Measurements from ENCODE around the gene MATK. TPM values are rescaled to one million over a fixed set of nuclear protein-coding genes. Genes with fewer than 3 reads are reported as not detected.
A peak's percentile ranks its signal among the peaks of the same experiment; 100 is the strongest.

MATK gene
- total RNA-seq, 2 experiments from 2014 or later = 39.9 to 44.0 TPM

GRCh38 chr19:3801412-3802096 is 15.4 kb upstream of the MATK start:
- Mint-ChIP-seq H3K27ac (peak overlapping the region; percentile 61), H3K27me3 (ENCODE audit: low read depth) (no peaks in the 10 kb centered on the region), H3K9me3 (ENCODE audit: insufficient read depth) (peaks cover 5% of the 10 kb centered on the region), H3K36me3 (ENCODE audit: low read depth) (peaks cover 11% of the 10 kb centered on the region), H3K4me3 (peak overlapping the region; percentile 69), H3K4me1 (ENCODE audit: low read depth) (peaks cover 59% of the 10 kb centered on the region)
- ChIA-PET POLR2A (no interaction called here), CTCF (no interaction called here)
- DNase-seq = peak; percentile 85
- ATAC-seq = peak; percentile 86

GRCh38 chr19:3800996-3801395 is 14.8 kb upstream of the MATK start:
- peaks cover 6% of the 10 kb centered on the region for H3K9me3 Mint-ChIP-seq (ENCODE audit: insufficient read depth)
- H3K27ac Mint-ChIP-seq = peak overlapping the region; percentile 61
- H3K4me1 Mint-ChIP-seq (ENCODE audit: low read depth) = peaks cover 57% of the 10 kb centered on the region
- DNase-seq (no peak), ATAC-seq (no peak)
- ChIA-PET POLR2A (no interaction called here), CTCF (no interaction called here)
- no peaks in the 10 kb centered on the region for H3K27me3 Mint-ChIP-seq (ENCODE audit: low read depth)
- H3K4me3 Mint-ChIP-seq = peak overlapping the region; percentile 69
- H3K36me3 Mint-ChIP-seq (ENCODE audit: low read depth) = peaks cover 14% of the 10 kb centered on the region

DNA sequence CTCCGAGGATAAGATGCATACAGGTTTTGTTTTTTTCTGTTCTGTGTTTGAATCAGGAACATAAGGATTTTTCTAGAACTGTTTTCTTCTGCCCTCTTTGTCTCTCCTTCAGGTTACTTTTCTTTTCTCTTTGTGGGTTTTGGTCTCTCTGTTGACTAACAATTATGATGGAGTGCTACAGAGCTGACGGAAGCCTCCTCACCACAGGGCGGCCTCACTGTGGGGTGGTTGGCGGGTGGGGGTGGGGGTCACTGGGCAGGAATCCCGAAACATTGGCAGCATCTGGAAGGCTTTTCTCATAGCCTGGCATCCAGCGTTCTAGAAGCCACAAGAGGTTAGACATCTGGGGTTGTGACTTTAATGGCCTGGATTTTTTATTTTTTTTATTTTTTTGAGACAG is 12.0 kb upstream of the MATK start:
- H3K4me3 Mint-ChIP-seq = peak overlapping the region; percentile 16
- POLR2A ChIA-PET = interaction anchor here (1.2 to 1.9 kb wide), 3 partner anchors 9 to 35 kb away, joined by 3 to 7 read pairs (median 5); no protein-coding TSS in a partner anchor
- peak; percentile 70 for DNase-seq

GRCh38 chr19:3796358-3796757 is 10.2 kb upstream of the MATK start:
- ChIA-PET CTCF (interaction anchor here (0.8 to 1.6 kb wide), 3 partner anchors 15 to 26 kb away, joined by 3 to 5 read pairs (median 3); no protein-coding TSS in a partner anchor), POLR2A (interaction anchor here (2.4 kb wide), 1 partner anchor 16 kb away, joined by 6 read pairs; no protein-coding TSS in a partner anchor)
- Mint-ChIP-seq H3K4me3 (no peak overlapping the region), H3K27ac (no peak overlapping the region), H3K27me3 (ENCODE audit: low read depth) (peaks cover 2% of the 10 kb centered on the region), H3K9me3 (ENCODE audit: insufficient read depth) (peaks cover 6% of the 10 kb centered on the region), H3K4me1 (ENCODE audit: low read depth) (peaks cover 39% of the 10 kb centered on the region), H3K36me3 (ENCODE audit: low read depth) (peaks cover 14% of the 10 kb centered on the region)
- DNase-seq (no peak), ATAC-seq (no peak)

More for the DNA sequence above, 12.0 kb upstream of the MATK start:
- Mint-ChIP-seq H3K27ac (peak overlapping the region; percentile 73), H3K9me3 (ENCODE audit: insufficient read depth) (peaks cover 6% of the 10 kb centered on the region), H3K27me3 (ENCODE audit: low read depth) (no peaks in the 10 kb centered on the region), H3K36me3 (ENCODE audit: low read depth) (peaks cover 12% of the 10 kb centered on the region), H3K4me1 (ENCODE audit: low read depth) (peaks cover 47% of the 10 kb centered on the region)
- CTCF ChIA-PET = interaction anchor here (0.7 to 1.2 kb wide), 4 partner anchors 14 to 36 kb away, joined by 3 to 4 read pairs (median 3); partner anchors contain the start of gene MRPL54
- peak; percentile 63 for ATAC-seq

- Mint-ChIP-seq H3K27me3 (ENCODE audit: low read depth) (peaks cover 2% of the 10 kb centered on the region), H3K4me3 (no peak overlapping the region), H3K27ac (peak overlapping the region; percentile 11), H3K4me1 (ENCODE audit: low read depth) (peaks cover 26% of the 10 kb centered on the region), H3K9me3 (ENCODE audit: insufficient read depth) (peaks cover 6% of the 10 kb centered on the region), H3K36me3 (ENCODE audit: low read depth) (peaks cover 12% of the 10 kb centered on the region)
- ChIA-PET CTCF (interaction anchor here (1.0 to 2.9 kb wide), 2 partner anchors 18 to 32 kb away, joined by 3 to 7 read pairs; partner anchors contain the start of genes APBA3 and MRPL54), POLR2A (interaction anchor here (0.9 kb wide), 1 partner anchor 22 kb away, joined by 4 read pairs; no protein-coding TSS in a partner anchor)
- no peak for DNase-seq
- ATAC-seq = no peak
These were observed 7.6 kb upstream of the MATK start for GRCh38 chr19:3793799-3794198.

- ChIA-PET CTCF (interaction anchor here (2.9 kb wide), 1 partner anchor 30 kb away, joined by 7 read pairs; the partner anchor contains the start of genes APBA3 and MRPL54), POLR2A (no interaction called here)
- peaks cover 6% of the 10 kb centered on the region for H3K9me3 Mint-ChIP-seq (ENCODE audit: insufficient read depth)
- peaks cover 9% of the 10 kb centered on the region for H3K36me3 Mint-ChIP-seq (ENCODE audit: low read depth)
- H3K4me3 Mint-ChIP-seq = no peak overlapping the region
- no peak for DNase-seq
- no peak overlapping the region for H3K27ac Mint-ChIP-seq
- H3K4me1 Mint-ChIP-seq (ENCODE audit: low read depth) = peaks cover 23% of the 10 kb centered on the region
- H3K27me3 Mint-ChIP-seq (ENCODE audit: low read depth) = peaks cover 2% of the 10 kb centered on the region
- ATAC-seq = no peak
These were observed 5.9 kb upstream of the MATK start for GRCh38 chr19:3792114-3792513.

GRCh38 chr19:3790941-3791340 is 4.8 kb upstream of the MATK start:
- H3K36me3 Mint-ChIP-seq (ENCODE audit: low read depth) = peaks cover 2% of the 10 kb centered on the region
- H3K9me3 Mint-ChIP-seq (ENCODE audit: insufficient read depth) = no peaks in the 10 kb centered on the region
- ATAC-seq = no peak
- H3K27ac Mint-ChIP-seq = no peak overlapping the region
- ChIA-PET CTCF (no interaction called here), POLR2A (no interaction called here)
- peaks cover 2% of the 10 kb centered on the region for H3K27me3 Mint-ChIP-seq (ENCODE audit: low read depth)
- H3K4me3 Mint-ChIP-seq = no peak overlapping the region
- peaks cover 22% of the 10 kb centered on the region for H3K4me1 Mint-ChIP-seq (ENCODE audit: low read depth)
- no peak for DNase-seq

DNA sequence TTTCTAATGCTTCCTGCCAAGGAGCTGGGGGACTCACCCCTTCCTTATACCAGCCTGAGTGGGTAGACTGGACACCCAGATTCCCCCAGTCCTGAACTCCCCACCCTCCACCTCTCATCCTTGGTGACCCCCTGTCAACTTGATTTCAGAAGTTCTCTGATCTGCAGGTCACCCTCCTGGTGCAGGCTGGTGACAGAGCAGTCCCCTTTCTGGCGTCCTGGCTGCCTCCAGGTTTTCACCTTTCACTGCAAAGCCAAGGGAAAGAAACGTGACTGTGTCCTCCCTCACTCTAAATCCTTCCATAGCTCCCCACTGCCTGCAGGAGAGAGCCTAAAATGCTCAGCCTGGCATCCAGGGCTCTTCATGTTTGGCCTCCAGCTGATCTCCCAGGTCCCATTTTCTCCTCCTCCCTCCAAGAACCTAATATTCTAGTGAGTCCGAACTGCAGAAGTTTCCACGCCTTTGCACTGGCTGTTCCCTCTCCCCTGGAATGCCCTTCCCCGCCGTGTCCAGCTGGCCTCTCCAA is 4.1 kb upstream of the MATK start:
- H3K4me3 Mint-ChIP-seq = no peak overlapping the region
- no peaks in the 10 kb centered on the region for H3K9me3 Mint-ChIP-seq (ENCODE audit: insufficient read depth)
- no peak overlapping the region for H3K27ac Mint-ChIP-seq
- ChIA-PET CTCF (interaction anchor here (2.1 kb wide), 2 partner anchors 28 to 31 kb away, joined by 5 to 6 read pairs; partner anchors contain the start of gene MRPL54), POLR2A (no interaction called here)
- no peak for ATAC-seq
- no peak for DNase-seq
- H3K36me3 Mint-ChIP-seq (ENCODE audit: low read depth) = peaks cover 2% of the 10 kb centered on the region
- H3K27me3 Mint-ChIP-seq (ENCODE audit: low read depth) = peaks cover 2% of the 10 kb centered on the region
- H3K4me1 Mint-ChIP-seq (ENCODE audit: low read depth) = peaks cover 25% of the 10 kb centered on the region

DNA sequence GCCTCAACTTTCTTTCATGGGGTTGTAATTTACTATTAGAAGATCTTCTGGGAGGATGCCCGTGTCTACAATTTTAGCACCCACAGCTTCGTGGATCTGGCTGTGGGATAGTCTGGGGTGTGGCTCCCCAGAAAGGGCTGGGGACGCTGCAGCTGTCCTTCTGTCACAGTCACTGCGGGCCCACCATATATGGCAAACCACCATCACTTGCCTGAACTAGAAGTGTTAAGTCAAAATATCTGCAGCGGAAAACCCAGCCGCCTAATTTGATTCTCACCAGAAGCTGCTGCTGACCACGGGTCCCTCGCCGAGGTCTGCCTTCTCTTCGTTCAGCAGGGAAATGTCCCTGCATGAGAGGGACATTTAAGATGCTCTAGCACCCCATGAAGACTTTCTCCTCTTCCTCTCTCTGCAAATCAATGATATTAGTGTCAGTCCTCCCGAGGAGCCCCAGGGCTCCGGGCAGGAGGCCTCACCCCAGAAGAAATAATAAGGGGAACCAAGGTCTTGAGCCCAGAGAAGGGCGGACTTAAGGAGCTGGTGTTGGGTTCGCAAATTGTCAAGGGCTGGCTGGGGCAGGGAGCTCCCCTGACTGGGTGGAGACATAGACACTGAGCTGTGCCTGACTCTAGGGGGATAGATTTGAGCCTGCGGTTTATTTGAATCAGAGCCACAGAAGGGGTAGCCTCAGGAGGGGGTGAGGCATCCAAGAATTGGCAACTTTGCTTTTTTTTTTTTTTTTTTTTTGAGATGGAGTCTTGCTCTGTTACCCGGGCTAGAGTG is 3.0 kb upstream of the MATK start:
- Mint-ChIP-seq H3K36me3 (ENCODE audit: low read depth) (peaks cover 6% of the 10 kb centered on the region), H3K27me3 (ENCODE audit: low read depth) (peaks cover 2% of the 10 kb centered on the region), H3K4me1 (ENCODE audit: low read depth) (peaks cover 27% of the 10 kb centered on the region), H3K4me3 (peak overlapping the region; percentile 32), H3K27ac (peak overlapping the region; percentile 81), H3K9me3 (ENCODE audit: insufficient read depth) (no peaks in the 10 kb centered on the region)
- ChIA-PET POLR2A (interaction anchor here (1.1 to 1.3 kb wide), 2 partner anchors 9 to 26 kb away, joined by 3 to 4 read pairs; partner anchors contain the start of gene MRPL54), CTCF (interaction anchor here (1.3 to 2.1 kb wide), 3 partner anchors 27 to 63 kb away, joined by 3 to 6 read pairs (median 5); partner anchors contain the start of gene MRPL54)
- ATAC-seq (no peak), DNase-seq (peak; percentile 46)

DNA sequence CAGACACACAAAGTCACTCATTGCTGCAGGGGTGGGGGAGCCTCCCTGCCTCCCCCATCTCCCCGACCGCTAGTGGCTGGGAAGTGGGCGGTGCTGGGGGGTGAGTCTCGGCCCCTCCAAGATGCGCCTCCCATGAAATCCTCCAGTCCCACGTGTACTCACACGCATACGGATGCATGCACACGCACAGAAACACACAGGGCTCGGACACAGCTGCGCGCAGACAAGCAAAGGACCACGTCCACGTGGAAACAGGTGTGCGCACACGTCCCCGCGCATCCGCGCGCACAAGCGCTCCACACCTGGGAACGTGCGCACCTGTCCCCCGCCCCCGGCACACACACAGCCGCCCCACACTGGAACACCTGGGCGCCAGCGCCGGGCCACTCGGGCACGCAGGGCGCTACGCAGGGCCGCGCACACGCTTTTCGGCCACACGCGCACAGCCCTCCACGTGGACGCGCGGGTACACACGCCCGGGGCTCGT is 687 bp downstream of the MATK start:
- peak; percentile 44 for ATAC-seq
- H3K4me1 Mint-ChIP-seq (ENCODE audit: low read depth) = peaks cover 34% of the 10 kb centered on the region
- H3K27ac Mint-ChIP-seq = peak overlapping the region; percentile 72
- POLR2A ChIA-PET = no interaction called here
- H3K36me3 Mint-ChIP-seq (ENCODE audit: low read depth) = peaks cover 35% of the 10 kb centered on the region
- H3K9me3 Mint-ChIP-seq (ENCODE audit: insufficient read depth) = peaks cover 18% of the 10 kb centered on the region
- CTCF ChIA-PET = no interaction called here
- peak; percentile 41 for DNase-seq
- H3K27me3 Mint-ChIP-seq (ENCODE audit: low read depth) = no peaks in the 10 kb centered on the region
- H3K4me3 Mint-ChIP-seq = peak overlapping the region; percentile 79

DNA sequence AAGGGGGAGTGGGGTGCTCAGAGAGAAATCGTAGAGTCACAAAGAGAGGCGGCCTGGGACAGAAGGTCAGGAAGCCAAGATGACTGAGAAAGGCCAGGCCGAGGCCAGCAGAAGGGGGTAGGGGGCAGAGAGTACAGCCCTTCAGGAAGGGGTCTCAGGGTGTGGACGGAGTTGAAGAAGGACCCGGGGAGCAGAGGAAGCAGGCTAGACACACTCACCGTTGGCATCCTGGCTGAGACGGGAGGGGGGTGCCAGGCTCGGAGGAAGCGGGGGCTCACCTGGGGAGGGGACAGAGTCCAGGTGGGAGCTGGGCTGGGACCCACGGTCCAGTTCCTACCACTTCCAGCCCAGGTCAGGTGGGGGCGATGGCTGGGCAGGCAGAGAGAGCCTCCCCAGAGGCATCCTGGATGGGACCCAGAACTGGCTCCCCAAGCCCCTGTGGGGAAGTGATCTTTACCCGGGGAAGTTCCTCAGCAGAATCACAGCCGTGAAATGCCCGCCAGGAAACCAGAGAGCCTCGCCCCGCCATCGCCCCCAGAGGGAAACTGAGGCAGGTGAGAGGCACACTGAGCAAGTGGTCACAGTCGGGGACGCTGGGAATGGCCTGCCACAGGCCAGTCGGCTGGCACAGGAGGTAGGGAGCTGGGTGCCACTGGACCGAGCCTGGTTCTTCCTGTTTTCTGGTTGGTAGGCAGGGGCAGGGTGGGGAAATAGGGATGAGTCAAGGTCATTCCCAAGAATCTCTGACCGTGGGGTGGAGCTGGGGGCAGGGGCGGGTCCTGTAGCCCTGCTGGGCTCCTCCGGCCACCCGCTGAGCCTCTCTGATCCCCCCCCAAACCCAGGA is 1.4 kb downstream of the MATK start:
- CTCF ChIA-PET = no interaction called here
- no peaks in the 10 kb centered on the region for H3K27me3 Mint-ChIP-seq (ENCODE audit: low read depth)
- H3K4me1 Mint-ChIP-seq (ENCODE audit: low read depth) = peaks cover 34% of the 10 kb centered on the region
- H3K27ac Mint-ChIP-seq = peak overlapping the region; percentile 47
- H3K4me3 Mint-ChIP-seq = peak overlapping the region; percentile 79
- H3K36me3 Mint-ChIP-seq (ENCODE audit: low read depth) = peaks cover 35% of the 10 kb centered on the region
- POLR2A ChIA-PET = interaction anchor here (0.7 kb wide), 1 partner anchor 67 kb away, joined by 3 read pairs; no protein-coding TSS in a partner anchor
- no peak for ATAC-seq
- peaks cover 18% of the 10 kb centered on the region for H3K9me3 Mint-ChIP-seq (ENCODE audit: insufficient read depth)
- DNase-seq = no peak

Measured in activated CD8-positive, alpha-beta T cell treated with anti-CD3 and anti-CD28 coated beads, Interleukin-2, amount 10 ng/mL, durations not matched to agents 7 days and 5 days (primary cell).